Stomach smooth muscle (tissue), 2 donors: Measurements from ENCODE around the gene EFR3B.
"Not testable (repeated sequence)": the region's sequence is repeated elsewhere in the genome, so short reads cannot be mapped to it uniquely, and the experiment has no call there.

Experiments
- H3K27ac ChIP-seq: one replicate; pipeline ENCODE4 v1.7.0; 2013; ENCODE audit warnings: mild to moderate bottlenecking, low read length, inconsistent platforms
- H3K27me3 ChIP-seq, 2 donors: one replicate each; pipeline ENCODE4 v1.7.0; 2013; ENCODE audit warnings: low read length in 2 of 2; ENCODE audit not compliant: insufficient read depth in 2 of 2, control insufficient read depth in 1 of 2
- H3K36me3 ChIP-seq, 2 donors: one replicate each; pipeline ENCODE4 v1.7.0; 2013; ENCODE audit warnings: low read length in 2 of 2; ENCODE audit not compliant: control insufficient read depth in 2 of 2, insufficient read depth in 2 of 2
- H3K4me1 ChIP-seq: one replicate; pipeline ENCODE4 v1.7.0; 2013; ENCODE audit warnings: low read length; ENCODE audit not compliant: control insufficient read depth, insufficient read depth
- H3K4me3 ChIP-seq, 2 donors: one replicate each; pipeline ENCODE4 v1.7.0; 2013; ENCODE audit warnings: low read length in 2 of 2
- H3K9ac ChIP-seq, 2 donors: one replicate each; pipeline ENCODE4 v1.7.0; 2013; ENCODE audit warnings: low read length in 2 of 2, mild to moderate bottlenecking in 1 of 2
- H3K9me3 ChIP-seq, 2 donors: one replicate each; pipeline ENCODE4 v1.7.0; 2013; ENCODE audit warnings: low read length in 2 of 2; ENCODE audit not compliant: control insufficient read depth in 2 of 2
- donor health status: healthy.
- donor health status: Pancreatic carcinoma.

The EFR3B gene

DNA sequence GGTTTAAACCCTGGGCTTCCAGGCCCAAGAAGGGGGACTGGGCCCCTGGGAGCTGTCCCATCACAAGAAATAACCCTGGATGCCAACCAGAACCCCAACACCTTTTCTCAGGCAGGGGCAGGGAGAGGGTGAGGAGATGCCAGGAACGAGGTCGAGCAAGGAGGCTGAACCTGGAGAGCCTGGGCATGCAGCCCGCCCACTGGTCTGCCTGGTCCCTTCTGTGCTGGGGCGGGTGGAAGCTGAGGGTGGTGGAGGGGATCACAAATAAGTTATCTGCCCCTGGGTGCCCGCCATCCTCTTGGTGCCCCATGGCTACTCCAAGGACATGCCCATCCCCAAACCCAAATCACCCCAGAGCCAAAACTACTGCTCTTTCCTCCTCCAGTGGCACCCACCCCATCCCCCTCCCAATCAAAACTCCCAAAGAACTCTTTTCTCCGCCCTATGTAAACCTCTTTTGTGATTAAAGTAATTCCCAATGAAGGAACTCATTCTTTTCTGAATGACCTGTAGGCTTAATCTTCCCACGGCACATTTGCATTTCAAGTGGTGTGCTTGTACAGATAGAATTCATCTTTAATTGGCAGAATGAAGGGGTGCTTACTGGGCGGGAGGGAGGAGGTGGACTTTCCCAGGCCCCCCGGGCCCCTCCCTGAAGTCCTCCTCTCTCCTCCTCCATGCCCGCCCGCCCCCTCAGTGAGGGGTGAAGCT lies 47.9 kb downstream of the EFR3B start:
- Histone ChIP-seq H3K27ac (no peak overlapping the region), H3K4me1 (no peaks in the 10 kb centered on the region), H3K36me3 (no peaks in the 10 kb centered on the region), H3K9me3 (no peaks in the 10 kb centered on the region), H3K4me3 (no peak overlapping the region), H3K27me3 (no peaks in the 10 kb centered on the region), H3K9ac (no peak overlapping the region)

DNA sequence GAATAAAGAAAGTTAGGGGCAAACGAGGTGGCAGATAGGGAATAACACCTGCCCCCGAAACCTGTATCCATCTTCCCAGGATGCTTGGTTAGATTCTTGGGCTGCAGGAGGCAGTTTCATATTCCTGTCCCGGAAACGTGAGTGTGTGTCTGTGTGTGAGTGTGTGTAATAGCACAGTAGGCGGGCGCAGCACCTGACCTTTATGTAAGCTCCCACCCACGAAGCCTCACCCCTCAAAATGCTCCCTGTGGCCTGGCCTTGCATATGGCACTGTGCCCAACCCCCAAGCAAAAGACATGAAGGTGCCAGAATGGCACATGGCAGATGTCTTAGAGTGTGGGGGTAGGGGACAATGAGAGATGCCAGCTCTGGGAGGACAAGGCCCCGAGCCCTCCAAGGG lies 48.9 kb downstream of the EFR3B start:
- no peaks in the 10 kb centered on the region for H3K9me3 ChIP-seq
- H3K4me1 ChIP-seq = no peaks in the 10 kb centered on the region
- H3K27me3 ChIP-seq = no peaks in the 10 kb centered on the region
- no peak overlapping the region for H3K9ac ChIP-seq
- no peak overlapping the region for H3K4me3 ChIP-seq
- H3K36me3 ChIP-seq = no peaks in the 10 kb centered on the region
- no peak overlapping the region for H3K27ac ChIP-seq

DNA sequence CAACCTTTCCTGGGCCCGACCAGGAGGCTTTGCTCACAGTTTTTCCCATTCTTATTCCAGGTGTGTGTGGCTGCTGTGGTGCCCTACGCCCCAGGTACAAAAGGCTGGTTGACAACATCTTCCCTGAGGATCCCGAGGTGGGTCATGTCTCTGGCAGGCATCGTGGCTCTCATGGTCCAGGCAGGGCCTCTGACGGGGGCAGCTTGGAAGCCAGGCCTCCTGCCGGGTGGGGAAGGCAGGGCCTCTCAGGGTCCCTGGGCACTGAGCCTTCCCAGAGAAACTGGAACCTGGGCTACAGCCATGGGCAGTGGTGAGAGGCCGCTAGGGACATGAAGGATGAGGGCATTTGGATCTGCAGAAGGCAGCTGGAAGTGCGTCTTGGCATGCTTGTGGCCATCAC lies 49.4 kb downstream of the EFR3B start:
- H3K9ac ChIP-seq = no peak overlapping the region
- no peaks in the 10 kb centered on the region for H3K36me3 ChIP-seq
- no peaks in the 10 kb centered on the region for H3K4me1 ChIP-seq
- H3K27me3 ChIP-seq = no peaks in the 10 kb centered on the region
- H3K4me3 ChIP-seq = no peak overlapping the region
- no peaks in the 10 kb centered on the region for H3K9me3 ChIP-seq
- H3K27ac ChIP-seq = no peak overlapping the region

DNA sequence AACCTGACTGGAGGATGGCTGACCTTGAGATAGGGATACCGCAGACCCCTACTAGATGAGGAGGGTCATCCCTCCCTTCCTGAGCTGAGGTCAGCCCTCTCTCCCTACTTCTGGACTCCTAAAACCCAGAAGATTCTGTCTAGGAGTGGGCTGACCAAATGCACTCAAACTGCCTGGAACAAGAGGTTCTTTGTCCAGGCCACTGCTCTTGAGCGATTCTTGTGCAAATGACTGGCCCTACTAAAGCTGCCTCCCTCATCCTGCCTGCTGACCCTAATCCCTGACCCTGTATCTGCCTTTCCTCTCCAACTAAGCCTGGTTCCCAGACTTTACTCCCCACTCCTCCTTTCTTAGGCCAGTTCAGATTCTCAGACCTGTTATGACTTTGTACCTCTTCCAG lies 56.2 kb downstream of the EFR3B start:
- Histone ChIP-seq H3K27me3 (no peaks in the 10 kb centered on the region), H3K4me1 (peaks cover 10% of the 10 kb centered on the region), H3K9ac (peak overlapping the region in 1 of 2 donors; percentile 10), H3K27ac (peak overlapping the region; percentile 41), H3K36me3 (no peaks in the 10 kb centered on the region), H3K4me3 (no peak overlapping the region), H3K9me3 (no peaks in the 10 kb centered on the region)

DNA sequence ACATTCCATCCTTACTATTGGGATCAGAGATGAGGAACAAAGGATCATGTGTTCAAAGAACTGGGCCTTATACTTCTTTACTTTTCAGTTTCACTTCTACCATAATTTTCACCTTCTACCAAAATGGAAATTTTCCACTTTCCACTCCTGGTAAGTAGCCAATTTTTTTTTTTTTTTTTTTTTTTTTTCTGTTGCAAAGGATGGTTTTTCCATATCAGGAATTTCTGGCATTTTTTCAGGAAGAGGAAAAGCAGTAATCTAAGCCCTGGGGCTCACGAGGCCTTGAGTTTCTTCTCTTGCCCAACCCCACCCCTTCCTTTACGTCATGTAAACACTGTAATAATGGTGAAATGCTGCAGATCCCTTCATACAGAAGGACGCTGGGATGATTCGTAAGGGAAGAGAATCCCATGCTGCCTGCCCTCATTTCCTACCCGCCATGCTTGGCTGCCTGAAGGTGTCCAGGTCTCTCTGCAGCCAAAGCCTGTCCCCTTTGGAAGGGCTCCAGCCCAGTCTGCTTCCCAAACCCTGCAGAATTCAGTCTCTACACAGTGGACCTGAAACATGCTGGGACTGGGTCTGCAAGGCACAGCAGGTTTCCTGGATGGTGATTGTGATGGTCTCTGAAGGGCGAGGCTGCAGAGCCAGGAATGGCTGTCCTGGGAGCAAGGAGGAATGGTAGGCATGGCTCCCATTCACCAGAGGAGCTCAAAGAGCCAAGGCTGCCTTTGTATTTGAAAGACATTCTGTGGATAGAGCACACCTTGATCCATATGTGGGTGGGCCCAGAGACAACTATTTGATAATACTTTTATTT lies 57.0 kb downstream of the EFR3B start:
- H3K4me3 ChIP-seq = peak overlapping the region in 1 of 2 donors; percentile 22
- no peaks in the 10 kb centered on the region for H3K9me3 ChIP-seq
- H3K9ac ChIP-seq = peak overlapping the region in 1 of 2 donors; percentile 10
- H3K27me3 ChIP-seq = no peaks in the 10 kb centered on the region
- H3K4me1 ChIP-seq = peaks cover 10% of the 10 kb centered on the region
- no peaks in the 10 kb centered on the region for H3K36me3 ChIP-seq
- H3K27ac ChIP-seq = no peak overlapping the region

DNA sequence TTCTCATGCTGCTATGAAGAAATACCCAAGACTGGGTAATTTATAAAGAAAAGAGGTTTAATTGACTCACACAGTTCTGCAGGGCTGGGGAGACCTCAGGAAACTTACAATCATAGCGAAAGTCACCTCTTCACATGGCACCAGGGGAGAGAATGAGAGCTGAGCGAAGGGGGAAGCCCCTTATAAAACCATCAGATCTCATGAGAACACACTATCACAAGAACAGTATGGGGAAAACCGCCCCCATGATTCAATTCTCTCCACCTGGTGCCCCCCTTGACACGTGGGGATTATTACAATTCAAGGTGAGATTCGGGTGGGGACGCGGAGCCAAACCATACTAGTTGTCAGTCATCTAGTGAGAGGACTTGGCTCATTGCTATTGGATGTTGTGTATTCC lies 60.5 kb downstream of the EFR3B start:
- not testable (repeated sequence) for H3K27me3 ChIP-seq, H3K27ac ChIP-seq, H3K9ac ChIP-seq, H3K4me3 ChIP-seq, H3K9me3 ChIP-seq, H3K4me1 ChIP-seq, H3K36me3 ChIP-seq

DNA sequence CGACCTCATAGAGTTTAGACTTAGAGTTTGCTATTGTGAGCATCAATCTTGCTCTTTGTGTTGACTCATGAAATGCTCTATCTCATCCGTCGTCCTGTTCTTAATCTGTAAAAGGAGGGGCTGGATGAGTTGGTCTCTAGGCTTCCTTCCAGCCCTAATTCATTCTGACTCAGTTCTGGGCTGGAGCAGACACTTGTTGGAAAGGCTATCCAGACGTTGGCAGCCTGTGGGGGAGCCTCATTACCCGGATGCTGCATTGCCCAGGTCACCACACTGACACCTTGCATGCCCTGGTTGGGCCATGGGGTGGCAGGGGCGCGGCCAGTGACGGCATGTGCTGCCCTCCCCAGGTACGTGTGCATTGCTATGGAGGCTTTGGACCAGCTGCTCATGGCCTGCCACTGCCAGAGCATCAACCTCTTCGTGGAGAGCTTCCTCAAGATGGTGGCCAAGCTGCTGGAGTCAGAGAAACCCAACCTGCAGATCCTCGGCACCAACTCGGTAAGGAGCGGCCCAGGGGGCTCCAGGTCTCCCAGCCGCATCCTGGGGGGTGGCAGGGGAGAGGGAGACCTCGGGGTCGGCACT lies 61.5 kb downstream of the EFR3B start:
- Histone ChIP-seq H3K9ac (no peak overlapping the region), H3K27ac (no peak overlapping the region), H3K27me3 (no peaks in the 10 kb centered on the region), H3K36me3 (no peaks in the 10 kb centered on the region), H3K4me3 (no peak overlapping the region), H3K4me1 (peaks cover 6% of the 10 kb centered on the region), H3K9me3 (no peaks in the 10 kb centered on the region)

DNA sequence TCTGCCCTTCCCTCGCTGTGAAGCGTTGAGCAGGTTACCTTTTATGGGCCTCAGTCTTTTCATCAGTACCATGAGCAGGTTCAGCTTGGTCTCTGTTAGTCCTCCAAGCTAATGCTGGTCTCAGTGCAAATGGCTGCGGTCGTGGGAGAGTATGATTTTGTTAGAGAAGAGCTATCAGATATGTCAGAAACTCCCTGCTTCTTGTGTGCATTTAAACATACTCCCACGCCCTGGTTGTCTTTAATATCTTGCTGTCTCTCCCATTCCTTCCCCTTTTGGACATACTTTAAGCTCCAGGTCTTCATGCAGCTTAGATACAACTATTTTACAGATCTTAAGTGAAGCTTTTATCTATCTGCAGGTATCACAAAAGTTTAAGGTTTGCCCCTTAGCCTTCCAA lies 62.9 kb downstream of the EFR3B start:
- H3K4me1 ChIP-seq = no peaks in the 10 kb centered on the region
- no peaks in the 10 kb centered on the region for H3K27me3 ChIP-seq
- H3K36me3 ChIP-seq = no peaks in the 10 kb centered on the region
- H3K9me3 ChIP-seq = no peaks in the 10 kb centered on the region
- no peak overlapping the region for H3K9ac ChIP-seq
- H3K4me3 ChIP-seq = no peak overlapping the region
- H3K27ac ChIP-seq = no peak overlapping the region

DNA sequence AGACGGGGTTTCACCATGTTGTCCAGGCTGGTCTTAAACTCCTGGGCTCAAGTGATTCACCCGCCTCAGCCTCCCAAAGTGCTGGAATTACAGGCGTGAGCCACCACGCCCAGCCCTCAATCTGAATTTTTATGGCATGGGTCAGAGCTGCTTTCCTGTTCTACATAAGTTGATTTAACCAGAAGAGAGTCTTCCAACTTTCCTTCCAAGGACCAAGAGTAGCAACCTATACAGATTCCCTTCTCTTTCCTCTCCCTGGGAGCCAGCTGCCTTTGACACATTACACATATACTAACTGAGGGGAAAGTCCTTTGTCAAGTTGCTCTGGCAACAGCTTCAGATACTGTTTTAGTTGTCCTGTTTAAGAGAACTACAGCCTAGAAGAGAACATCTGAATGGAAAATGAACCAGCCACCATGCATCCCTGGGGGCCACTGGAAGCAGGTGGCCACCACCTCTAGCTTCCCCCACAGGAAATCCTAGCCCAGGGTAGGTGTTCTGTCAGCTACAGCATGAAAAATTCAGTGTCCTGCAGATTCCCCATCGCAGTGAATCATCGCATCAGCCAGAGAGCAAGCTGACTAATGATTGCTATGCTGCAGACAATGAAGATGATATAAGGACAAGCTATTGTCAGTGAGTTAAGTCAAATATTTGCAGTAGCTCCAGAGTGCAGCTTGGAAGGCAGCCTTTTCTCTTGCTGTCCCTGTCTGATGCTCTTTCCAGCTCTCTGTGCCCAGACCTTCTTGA lies 63.6 kb downstream of the EFR3B start:
- no peaks in the 10 kb centered on the region for H3K36me3 ChIP-seq
- H3K9ac ChIP-seq = no peak overlapping the region

DNA sequence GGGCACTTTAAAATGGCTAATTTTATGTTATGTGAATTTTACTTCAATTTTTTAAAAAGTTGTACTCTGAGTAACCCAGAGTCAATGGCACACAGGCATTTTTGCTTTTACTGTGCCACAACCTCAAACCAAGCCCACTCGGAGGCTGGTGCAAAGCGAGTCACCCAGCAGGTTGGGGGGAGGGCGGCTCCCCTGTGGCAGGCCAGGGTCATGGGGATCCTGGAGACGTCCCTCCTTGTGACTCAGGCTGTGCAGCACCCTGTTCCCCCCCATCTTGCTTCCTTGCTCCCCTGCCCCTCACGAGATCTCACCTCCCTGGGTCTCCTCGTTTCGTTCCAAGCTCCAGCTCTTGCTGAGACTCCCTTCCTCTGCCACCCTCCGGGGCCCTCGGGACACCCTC lies 67.9 kb downstream of the EFR3B start:
- no peak overlapping the region for H3K27ac ChIP-seq
- no peaks in the 10 kb centered on the region for H3K36me3 ChIP-seq
- H3K9ac ChIP-seq = no peak overlapping the region
- H3K27me3 ChIP-seq = no peaks in the 10 kb centered on the region
- H3K9me3 ChIP-seq = no peaks in the 10 kb centered on the region
- no peaks in the 10 kb centered on the region for H3K4me1 ChIP-seq
- no peak overlapping the region for H3K4me3 ChIP-seq

More for the DNA sequence above, 63.6 kb downstream of the EFR3B start:
- Histone ChIP-seq H3K4me3 (no peak overlapping the region), H3K4me1 (no peaks in the 10 kb centered on the region), H3K27ac (no peak overlapping the region), H3K27me3 (no peaks in the 10 kb centered on the region), H3K9me3 (no peaks in the 10 kb centered on the region)
